ENCODE results near the gene USP37. TPM values are rescaled to one million over a fixed set of nuclear protein-coding genes. Genes with fewer than 3 reads are reported as not detected.
A peak's percentile ranks its signal among the peaks of the same experiment; 100 is the strongest.

USP37 gene
- total and polyA plus RNA-seq, 2 of the 13 experiments (the other 11 are each of a cell fraction or from before 2014, with no cell fraction given), result 6.5 to 30.6 TPM

DNA sequence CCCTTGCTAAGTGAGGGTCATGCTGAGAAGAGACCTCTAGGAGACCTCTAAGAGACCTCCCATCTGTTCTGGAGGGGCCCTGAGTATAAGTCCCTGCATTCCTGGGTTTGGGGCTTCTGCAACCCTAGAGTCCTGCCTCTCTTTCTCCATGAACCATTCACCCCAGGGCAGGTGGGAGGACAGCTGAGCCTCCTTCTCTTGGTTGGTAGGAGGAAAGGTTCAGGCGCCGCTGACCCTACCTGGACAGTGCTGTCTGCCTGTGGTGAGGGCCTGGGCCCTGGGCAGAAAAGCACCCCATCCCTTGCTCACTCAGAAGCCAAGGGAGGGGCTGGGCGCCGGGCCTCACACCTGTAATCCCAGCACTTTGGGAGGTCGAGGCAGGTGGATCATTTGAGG lies 149.8 kb downstream of the USP37 start (continued):
- TF ChIP-seq, protein P1, sequence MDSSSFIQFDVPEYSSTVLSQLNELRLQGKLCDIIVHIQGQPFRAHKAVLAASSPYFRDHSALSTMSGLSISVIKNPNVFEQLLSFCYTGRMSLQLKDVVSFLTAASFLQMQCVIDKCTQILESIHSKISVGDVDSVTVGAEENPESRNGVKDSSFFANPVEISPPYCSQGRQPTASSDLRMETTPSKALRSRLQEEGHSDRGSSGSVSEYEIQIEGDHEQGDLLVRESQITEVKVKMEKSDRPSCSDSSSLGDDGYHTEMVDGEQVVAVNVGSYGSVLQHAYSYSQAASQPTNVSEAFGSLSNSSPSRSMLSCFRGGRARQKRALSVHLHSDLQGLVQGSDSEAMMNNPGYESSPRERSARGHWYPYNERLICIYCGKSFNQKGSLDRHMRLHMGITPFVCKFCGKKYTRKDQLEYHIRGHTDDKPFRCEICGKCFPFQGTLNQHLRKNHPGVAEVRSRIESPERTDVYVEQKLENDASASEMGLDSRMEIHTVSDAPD (CRISPR knock-in tag; IDR thresholded peaks at IDR 0.05), result 0 out of 2 replicates have a peak, but pooled peaks have one; percentile 25
- TF ChIP-seq PPARG (CRISPR knock-in tag; conservative IDR thresholded peaks at IDR 0.05), result no peak
- TF ChIP-seq, protein P2, sequence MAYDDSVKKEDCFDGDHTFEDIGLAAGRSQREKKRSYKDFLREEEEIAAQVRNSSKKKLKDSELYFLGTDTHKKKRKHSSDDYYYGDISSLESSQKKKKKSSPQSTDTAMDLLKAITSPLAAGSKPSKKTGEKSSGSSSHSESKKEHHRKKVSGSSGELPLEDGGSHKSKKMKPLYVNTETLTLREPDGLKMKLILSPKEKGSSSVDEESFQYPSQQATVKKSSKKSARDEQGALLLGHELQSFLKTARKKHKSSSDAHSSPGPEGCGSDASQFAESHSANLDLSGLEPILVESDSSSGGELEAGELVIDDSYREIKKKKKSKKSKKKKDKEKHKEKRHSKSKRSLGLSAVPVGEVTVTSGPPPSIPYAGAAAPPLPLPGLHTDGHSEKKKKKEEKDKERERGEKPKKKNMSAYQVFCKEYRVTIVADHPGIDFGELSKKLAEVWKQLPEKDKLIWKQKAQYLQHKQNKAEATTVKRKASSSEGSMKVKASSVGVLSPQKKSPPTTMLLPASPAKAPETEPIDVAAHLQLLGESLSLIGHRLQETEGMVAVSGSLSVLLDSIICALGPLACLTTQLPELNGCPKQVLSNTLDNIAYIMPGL (CRISPR knock-in tag; IDR thresholded peaks at IDR 0.05; ENCODE audit: borderline replicate concordance in 1 of 2, low read depth in 1 of 2), result no peak
- no peak for TF ChIP-seq ZNF670 (CRISPR knock-in tag; IDR thresholded peaks at IDR 0.05; ENCODE audit: borderline replicate concordance)
- TF ChIP-seq ZNF225 (CRISPR knock-in tag; IDR thresholded peaks at IDR 0.05), result 0 out of 2 replicates have a peak, but pooled peaks have one; percentile 48
- TF ChIP-seq POLR2A (IDR thresholded peaks at IDR 0.05; ENCODE audit: insufficient read depth in 1 of 2, low read depth in 2 of 2, low read length in 2 of 2), result no peak
- 0 out of 2 replicates have a peak, but pooled peaks have one; percentile 36 for TF ChIP-seq ZNF446 (CRISPR knock-in tag; IDR thresholded peaks at IDR 0.05)
- TF ChIP-seq GTF3A (CRISPR knock-in tag; conservative IDR thresholded peaks at IDR 0.05), result no peak
- TF ChIP-seq, protein P3, sequence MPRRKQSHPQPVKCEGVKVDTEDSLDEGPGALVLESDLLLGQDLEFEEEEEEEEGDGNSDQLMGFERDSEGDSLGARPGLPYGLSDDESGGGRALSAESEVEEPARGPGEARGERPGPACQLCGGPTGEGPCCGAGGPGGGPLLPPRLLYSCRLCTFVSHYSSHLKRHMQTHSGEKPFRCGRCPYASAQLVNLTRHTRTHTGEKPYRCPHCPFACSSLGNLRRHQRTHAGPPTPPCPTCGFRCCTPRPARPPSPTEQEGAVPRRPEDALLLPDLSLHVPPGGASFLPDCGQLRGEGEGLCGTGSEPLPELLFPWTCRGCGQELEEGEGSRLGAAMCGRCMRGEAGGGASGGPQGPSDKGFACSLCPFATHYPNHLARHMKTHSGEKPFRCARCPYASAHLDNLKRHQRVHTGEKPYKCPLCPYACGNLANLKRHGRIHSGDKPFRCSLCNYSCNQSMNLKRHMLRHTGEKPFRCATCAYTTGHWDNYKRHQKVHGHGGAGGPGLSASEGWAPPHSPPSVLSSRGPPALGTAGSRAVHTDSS (CRISPR knock-in tag; conservative IDR thresholded peaks at IDR 0.05), result no peak
- no peak for TF ChIP-seq TCF7 (IDR thresholded peaks at IDR 0.05; ENCODE audit: low read depth)
- 0 out of 2 replicates have a peak, but pooled peaks have one; percentile 8 for TF ChIP-seq KLF15 (CRISPR knock-in tag; IDR thresholded peaks at IDR 0.05; ENCODE audit: borderline replicate concordance)
- TF ChIP-seq, protein P4, sequence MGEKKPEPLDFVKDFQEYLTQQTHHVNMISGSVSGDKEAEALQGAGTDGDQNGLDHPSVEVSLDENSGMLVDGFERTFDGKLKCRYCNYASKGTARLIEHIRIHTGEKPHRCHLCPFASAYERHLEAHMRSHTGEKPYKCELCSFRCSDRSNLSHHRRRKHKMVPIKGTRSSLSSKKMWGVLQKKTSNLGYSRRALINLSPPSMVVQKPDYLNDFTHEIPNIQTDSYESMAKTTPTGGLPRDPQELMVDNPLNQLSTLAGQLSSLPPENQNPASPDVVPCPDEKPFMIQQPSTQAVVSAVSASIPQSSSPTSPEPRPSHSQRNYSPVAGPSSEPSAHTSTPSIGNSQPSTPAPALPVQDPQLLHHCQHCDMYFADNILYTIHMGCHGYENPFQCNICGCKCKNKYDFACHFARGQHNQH (CRISPR knock-in tag; IDR thresholded peaks at IDR 0.05), result no peak
- TF ChIP-seq HOXA3 (CRISPR knock-in tag; IDR thresholded peaks at IDR 0.05), result no peak
- TF ChIP-seq IRX3 (CRISPR knock-in tag; IDR thresholded peaks at IDR 0.05; ENCODE audit: borderline replicate concordance, low read depth), result 0 out of 2 replicates have a peak, but pooled peaks have one; percentile 47
- TF ChIP-seq SIX1 (CRISPR knock-in tag; IDR thresholded peaks at IDR 0.05; ENCODE audit: borderline replicate concordance), result no peak
- TF ChIP-seq, protein P5, sequence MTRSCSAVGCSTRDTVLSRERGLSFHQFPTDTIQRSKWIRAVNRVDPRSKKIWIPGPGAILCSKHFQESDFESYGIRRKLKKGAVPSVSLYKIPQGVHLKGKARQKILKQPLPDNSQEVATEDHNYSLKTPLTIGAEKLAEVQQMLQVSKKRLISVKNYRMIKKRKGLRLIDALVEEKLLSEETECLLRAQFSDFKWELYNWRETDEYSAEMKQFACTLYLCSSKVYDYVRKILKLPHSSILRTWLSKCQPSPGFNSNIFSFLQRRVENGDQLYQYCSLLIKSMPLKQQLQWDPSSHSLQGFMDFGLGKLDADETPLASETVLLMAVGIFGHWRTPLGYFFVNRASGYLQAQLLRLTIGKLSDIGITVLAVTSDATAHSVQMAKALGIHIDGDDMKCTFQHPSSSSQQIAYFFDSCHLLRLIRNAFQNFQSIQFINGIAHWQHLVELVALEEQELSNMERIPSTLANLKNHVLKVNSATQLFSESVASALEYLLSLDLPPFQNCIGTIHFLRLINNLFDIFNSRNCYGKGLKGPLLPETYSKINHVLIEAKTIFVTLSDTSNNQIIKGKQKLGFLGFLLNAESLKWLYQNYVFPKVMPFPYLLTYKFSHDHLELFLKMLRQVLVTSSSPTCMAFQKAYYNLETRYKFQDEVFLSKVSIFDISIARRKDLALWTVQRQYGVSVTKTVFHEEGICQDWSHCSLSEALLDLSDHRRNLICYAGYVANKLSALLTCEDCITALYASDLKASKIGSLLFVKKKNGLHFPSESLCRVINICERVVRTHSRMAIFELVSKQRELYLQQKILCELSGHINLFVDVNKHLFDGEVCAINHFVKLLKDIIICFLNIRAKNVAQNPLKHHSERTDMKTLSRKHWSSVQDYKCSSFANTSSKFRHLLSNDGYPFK (CRISPR knock-in tag; IDR thresholded peaks at IDR 0.05; ENCODE audit: borderline replicate concordance), result no peak; the same call in 1 of the 2 replicates
- no peak for TF ChIP-seq ISL2 (CRISPR knock-in tag; IDR thresholded peaks at IDR 0.05)
- TF ChIP-seq RNF2 (conservative IDR thresholded peaks at IDR 0.05; ENCODE audit: low read depth), result no peak
- no peak for TF ChIP-seq ZSCAN31 (CRISPR knock-in tag; IDR thresholded peaks at IDR 0.05; ENCODE audit: low read depth)
- TF ChIP-seq ZFYVE20 (CRISPR knock-in tag; IDR thresholded peaks at IDR 0.05; ENCODE audit: borderline replicate concordance, low read depth), result no peak
- no peak for TF ChIP-seq ZNF331 (CRISPR knock-in tag; IDR thresholded peaks at IDR 0.05)
- no peak for TF ChIP-seq ATAD3A (CRISPR knock-in tag; IDR thresholded peaks at IDR 0.05)
- no peak for TF ChIP-seq ZMYM2 (CRISPR knock-in tag; IDR thresholded peaks at IDR 0.05)

All from HepG2 (cell line).